ENCODE data around the gene AMER2.

The AMER2 gene

DNA sequence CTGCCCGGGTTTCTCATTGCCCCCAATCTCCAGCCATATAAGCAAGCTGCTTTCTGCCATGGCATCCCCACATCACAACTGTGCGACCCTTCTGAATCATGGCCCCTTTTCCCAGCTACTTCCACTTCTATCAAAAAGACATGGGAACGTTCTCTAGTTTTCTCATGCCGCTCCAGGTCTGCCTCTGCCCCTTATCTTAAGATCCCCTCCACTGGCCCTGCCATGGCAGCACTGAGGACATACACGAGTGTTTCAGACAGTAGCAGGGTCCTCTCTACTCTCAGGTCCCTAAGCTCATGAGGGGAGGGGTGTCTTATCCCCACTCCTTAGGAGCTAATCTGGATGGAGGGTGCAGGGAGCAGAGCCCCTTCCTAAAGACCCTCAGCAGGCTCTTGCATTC lies 5.5 kb upstream of the AMER2 start:
- TF ChIP-seq, protein P1, sequence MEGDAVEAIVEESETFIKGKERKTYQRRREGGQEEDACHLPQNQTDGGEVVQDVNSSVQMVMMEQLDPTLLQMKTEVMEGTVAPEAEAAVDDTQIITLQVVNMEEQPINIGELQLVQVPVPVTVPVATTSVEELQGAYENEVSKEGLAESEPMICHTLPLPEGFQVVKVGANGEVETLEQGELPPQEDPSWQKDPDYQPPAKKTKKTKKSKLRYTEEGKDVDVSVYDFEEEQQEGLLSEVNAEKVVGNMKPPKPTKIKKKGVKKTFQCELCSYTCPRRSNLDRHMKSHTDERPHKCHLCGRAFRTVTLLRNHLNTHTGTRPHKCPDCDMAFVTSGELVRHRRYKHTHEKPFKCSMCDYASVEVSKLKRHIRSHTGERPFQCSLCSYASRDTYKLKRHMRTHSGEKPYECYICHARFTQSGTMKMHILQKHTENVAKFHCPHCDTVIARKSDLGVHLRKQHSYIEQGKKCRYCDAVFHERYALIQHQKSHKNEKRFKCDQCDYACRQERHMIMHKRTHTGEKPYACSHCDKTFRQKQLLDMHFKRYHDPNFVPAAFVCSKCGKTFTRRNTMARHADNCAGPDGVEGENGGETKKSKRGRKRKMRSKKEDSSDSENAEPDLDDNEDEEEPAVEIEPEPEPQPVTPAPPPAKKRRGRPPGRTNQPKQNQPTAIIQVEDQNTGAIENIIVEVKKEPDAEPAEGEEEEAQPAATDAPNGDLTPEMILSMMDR (IDR thresholded peaks at IDR 0.05; ENCODE audit: low read depth, low read length, missing control alignments), result no peak
- no peak overlapping the region for H3K4me3 ChIP-seq (replicated peaks; ENCODE audit: low read depth, low read length)
- no peak for DNase-seq (ENCODE audit: extremely low read depth, low read depth)

DNA sequence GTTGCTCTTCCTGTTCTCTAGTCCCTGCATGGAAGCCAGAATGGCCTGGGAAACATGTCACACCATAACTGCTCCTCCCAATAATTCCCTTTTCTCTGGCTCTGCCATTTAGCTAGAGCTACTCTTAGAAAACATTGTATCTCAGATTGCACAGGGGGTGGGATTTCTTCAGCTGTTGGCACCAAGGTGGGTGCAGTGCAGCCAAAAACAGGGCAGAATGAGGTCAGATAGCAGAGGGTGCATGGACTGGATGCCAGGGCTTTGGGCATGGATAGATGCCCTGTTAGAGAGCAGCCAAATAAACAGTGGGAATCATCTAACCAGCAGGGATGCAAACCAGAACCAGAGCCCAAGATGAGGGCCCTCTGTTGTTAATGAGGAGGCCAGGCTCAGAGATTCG lies 4.9 kb upstream of the AMER2 start:
- TF ChIP-seq, protein P1 (IDR thresholded peaks at IDR 0.05; ENCODE audit: low read depth, low read length, missing control alignments), result no peak
- DNase-seq (ENCODE audit: extremely low read depth, low read depth), result no peak
- no peak overlapping the region for H3K4me3 ChIP-seq (replicated peaks; ENCODE audit: low read depth, low read length)

DNA sequence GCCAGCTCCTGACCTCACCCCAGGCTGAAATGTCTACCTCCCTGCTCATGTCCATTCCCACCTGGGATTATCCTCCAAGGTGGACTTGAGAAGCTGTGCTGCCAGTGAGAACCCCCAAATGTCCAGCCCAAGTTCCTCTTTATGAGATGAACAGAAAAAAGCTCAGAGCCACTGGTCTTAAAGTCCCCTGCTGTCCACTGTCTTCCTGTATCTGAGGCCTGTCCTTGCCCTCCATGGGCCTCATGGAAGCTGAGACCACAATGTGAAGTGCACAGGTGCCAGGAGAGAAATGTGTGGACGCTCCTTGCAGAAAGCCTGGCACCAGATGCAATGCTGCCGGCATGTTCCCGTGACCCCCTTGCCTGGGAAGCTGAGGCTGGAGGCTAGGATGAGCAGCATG lies 3.3 kb upstream of the AMER2 start:
- DNase-seq (ENCODE audit: extremely low read depth, low read depth), result no peak
- H3K4me3 ChIP-seq (replicated peaks; ENCODE audit: low read depth, low read length), result no peak overlapping the region
- TF ChIP-seq, protein P1 (IDR thresholded peaks at IDR 0.05; ENCODE audit: low read depth, low read length, missing control alignments), result no peak

DNA sequence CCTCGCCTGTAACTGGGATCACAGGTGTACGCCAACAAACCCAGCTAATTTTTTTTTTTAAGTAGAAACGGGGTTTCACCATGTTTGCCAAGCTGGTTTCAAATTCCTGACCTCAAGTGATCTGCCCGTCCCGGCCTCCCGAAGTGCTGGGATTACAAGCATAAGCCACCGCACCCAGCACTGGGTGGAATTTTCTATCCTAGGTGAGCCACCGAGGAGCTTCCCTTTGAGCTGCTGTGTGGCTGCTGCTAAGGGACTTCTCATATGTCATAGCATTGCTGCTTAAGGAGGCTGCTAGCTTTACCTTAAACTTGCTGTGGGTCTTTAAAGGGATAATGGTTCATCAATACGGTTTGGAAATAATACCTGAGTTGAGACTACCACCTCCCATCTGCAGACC lies 2.9 kb upstream of the AMER2 start:
- DNase-seq (ENCODE audit: extremely low read depth, low read depth), result no peak
- TF ChIP-seq, protein P1 (IDR thresholded peaks at IDR 0.05; ENCODE audit: low read depth, low read length, missing control alignments), result no peak

DNA sequence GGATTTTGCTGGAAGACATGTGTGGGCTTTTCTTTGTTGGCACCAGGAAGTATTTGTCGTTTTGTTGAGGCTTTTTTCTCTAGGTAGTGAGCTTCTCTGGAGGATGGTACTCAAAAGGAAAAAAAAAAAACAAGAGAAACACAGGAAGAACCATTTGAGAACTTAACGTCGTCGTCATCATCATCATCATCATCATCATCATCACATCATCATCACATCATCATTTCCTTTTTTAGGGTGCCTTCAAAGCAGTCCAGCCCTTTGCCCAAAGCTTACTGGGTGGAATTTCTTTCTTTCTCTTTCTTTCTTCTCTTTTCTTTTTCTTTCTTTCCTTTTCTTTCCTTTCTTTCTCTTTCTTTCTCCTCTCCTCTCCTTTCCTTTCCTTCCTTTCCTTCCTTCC lies 2.2 kb upstream of the AMER2 start:
- TF ChIP-seq, protein P1 (IDR thresholded peaks at IDR 0.05; ENCODE audit: low read depth, low read length, missing control alignments), result no peak
- DNase-seq (ENCODE audit: extremely low read depth, low read depth), result no peak
- H3K4me3 ChIP-seq (replicated peaks; ENCODE audit: low read depth, low read length), result no peak overlapping the region

More for the DNA sequence above, 2.9 kb upstream of the AMER2 start:
- H3K4me3 ChIP-seq (replicated peaks; ENCODE audit: low read depth, low read length), result no peak overlapping the region

DNA sequence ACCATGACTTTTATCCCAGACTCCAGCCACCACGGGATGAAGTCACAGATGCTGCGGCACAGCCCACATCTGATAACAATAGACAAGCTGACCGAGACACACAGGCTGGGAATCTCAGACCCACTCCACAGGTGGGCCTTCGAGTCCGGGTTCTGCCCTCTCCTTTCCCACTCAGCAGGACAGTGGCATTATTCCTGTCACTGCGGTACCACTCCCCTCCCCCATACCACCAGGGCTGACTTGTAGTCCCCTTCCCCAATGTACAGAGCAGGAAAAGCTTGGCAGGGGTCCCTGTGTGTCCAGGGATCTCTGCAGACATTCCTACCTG lies 179 bp upstream of the AMER2 start:
- H3K4me3 ChIP-seq (replicated peaks; ENCODE audit: low read depth, low read length), result no peak overlapping the region
- DNase-seq (ENCODE audit: extremely low read depth, low read depth), result no peak
- TF ChIP-seq, protein P1 (IDR thresholded peaks at IDR 0.05; ENCODE audit: low read depth, low read length, missing control alignments), result no peak

DNA sequence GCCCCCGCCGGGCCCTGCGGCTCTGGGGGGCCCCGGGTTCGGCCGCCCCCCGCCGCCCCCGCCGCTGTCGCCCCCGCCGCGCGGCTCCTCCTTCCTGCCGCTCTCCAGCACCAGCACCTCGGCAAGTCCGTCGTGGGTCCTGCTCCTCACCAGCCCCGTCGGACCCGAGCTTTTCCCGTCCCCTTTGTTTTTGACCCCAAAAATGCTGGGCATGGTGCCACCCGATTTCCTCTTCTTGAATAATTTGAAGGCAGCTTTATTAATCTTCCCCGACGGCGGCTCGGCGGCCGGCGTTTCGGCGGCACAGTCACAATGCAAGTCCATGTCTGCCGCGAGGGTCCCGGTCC lies 945 bp downstream of the AMER2 start:
- TF ChIP-seq, protein P1 (IDR thresholded peaks at IDR 0.05; ENCODE audit: low read depth, low read length, missing control alignments), result no peak
- no peak overlapping the region for H3K4me3 ChIP-seq (replicated peaks; ENCODE audit: low read depth, low read length)
- DNase-seq (ENCODE audit: extremely low read depth, low read depth), result no peak

Data from HFF-Myc (cell line).